ENCODE data around the gene XNDC1N.

GRCh38 chr11:71971680-71972079 is 43.3 kb upstream of the XNDC1N start:
- TF ChIP-seq EP300 (IDR thresholded peaks at IDR 0.05; ENCODE audit: low read depth in 2 of 2, low read length in 2 of 2) (no peak), EP300 (CRISPR knock-in tag; IDR thresholded peaks at IDR 0.05; ENCODE audit: borderline replicate concordance) (no peak), ZHX1 (CRISPR knock-in tag; IDR thresholded peaks at IDR 0.05; ENCODE audit: low read depth) (no peak), CBX1 (IDR thresholded peaks at IDR 0.05; ENCODE audit: low read depth) (no peak), CREB1 (IDR thresholded peaks at IDR 0.05) (no peak), CREB1 (CRISPR knock-in tag; IDR thresholded peaks at IDR 0.05) (no peak), TERF1 (CRISPR knock-in tag; IDR thresholded peaks at IDR 0.05) (no peak), ZNF549 (CRISPR knock-in tag; IDR thresholded peaks at IDR 0.05) (no peak)
